22Rv1 (cell line): Measurements from ENCODE around the gene HDLBP.

Experiments
- H3K27ac ChIP-seq: fragments of 450-650 bp; 2 replicates; pipeline ENCODE4 v1.5.1; 2017
- CTCF ChIP-seq: fragments of 450-650 bp; IDR thresholded peaks from 2 replicates; pipeline ENCODE4 v1.5.1; 2017; ENCODE audit warnings: mild to moderate bottlenecking
- ZFX ChIP-seq: fragments of 450-650 bp; IDR thresholded peaks from 2 replicates; pipeline ENCODE4 v1.6.1; 2017; ENCODE audit warnings: antibody characterized with exemption, borderline replicate concordance

The HDLBP gene

DNA sequence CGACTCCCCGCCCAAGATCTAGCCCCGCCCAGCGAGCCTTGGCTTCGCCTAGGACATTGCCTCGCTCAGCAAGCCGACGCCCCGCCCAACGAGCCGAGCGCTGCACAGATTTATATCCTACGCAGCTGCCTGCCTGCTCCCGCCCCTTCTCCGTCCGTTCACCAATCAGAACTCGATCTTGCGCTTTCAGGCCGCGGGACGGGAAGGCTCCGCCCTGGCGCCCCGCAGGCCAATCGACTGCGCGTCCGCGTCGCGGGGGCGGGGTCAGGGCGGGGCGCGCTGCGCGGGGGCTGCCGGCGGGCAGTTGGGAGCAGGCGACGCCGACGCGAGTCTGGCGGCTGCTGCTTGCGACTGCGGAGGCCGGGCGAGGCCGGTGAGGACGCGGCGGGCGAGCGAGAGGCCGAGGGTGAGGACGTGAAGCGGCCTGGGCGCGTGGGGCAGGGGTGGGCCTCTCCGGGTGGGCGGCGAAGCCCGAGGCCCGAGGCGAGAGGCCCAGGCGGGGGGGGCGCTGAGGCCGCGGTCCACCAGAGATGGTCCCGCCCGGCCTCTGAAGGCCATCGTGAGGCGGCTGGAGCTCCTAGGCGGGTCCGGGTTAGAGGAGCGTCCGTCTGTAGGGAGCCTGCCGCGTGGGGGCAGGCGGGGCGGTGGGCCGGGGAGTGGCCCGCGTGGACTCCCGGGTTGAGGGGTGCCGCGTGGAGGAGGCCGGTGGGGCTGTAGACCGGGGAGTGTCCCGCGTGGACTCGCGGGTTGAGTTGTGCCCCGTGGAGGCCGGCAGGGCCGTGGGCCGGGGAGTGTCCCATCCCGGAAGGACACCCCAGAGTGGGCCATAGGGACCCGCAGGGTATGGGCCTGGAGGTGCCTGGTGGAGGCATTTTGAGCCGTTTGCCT lies 40.8 kb upstream of the HDLBP start, which contains the start of gene FARP2:
Gene FARP2, plus strand, starts transcription at position 303 of the 888 bp plus-strand sequence. CDS start 16,823 bp downstream, outside the sequence.
- H3K27ac ChIP-seq: peak within 1 kb of the TSS; percentile 83
- TF ChIP-seq CTCF (no peak), ZFX (no peak)

GRCh38 chr2:241354668-241355658 lies 39.5 kb upstream of the HDLBP start:
- TF ChIP-seq CTCF (no peak; the same call in 1 of the 2 replicates), ZFX (no peak)
- peak overlapping the region; percentile 83 for H3K27ac ChIP-seq

GRCh38 chr2:241352227-241352626 lies 36.8 kb upstream of the HDLBP start:
- peak overlapping the region; percentile 74 for H3K27ac ChIP-seq
- no peak for TF ChIP-seq CTCF

DNA sequence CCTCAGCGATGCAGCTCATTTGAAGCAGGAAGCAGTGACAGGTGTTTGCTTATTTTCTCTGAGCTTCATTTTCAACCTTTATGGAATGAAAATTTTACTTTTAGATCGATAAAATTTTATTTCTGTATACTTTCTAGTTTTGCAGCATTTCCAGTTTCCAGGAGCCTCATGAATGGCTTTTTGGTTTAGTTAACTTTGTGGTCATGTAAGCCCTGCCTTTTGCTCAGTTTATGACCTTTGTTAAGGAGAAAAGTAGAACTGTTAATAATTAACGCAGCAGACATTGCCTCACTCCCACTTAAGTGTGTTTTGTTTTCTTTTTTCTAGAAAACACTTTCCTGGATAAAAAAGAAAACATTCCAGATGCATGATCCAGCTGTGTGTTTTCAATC lies 36.2 kb upstream of the HDLBP start:
- TF ChIP-seq ZFX: no peak
- TF ChIP-seq CTCF: no peak
- peak overlapping the region; percentile 74 for H3K27ac ChIP-seq

- peak overlapping the region; percentile 74 for H3K27ac ChIP-seq
- TF ChIP-seq CTCF: no peak
- no peak for TF ChIP-seq ZFX
These were observed 35.6 kb upstream of the HDLBP start for GRCh38 chr2:241350878-241351639.

GRCh38 chr2:241350530-241350877 lies 35.0 kb upstream of the HDLBP start:
- peak overlapping the region; percentile 74; the same call in 1 of the 2 replicates for H3K27ac ChIP-seq
- TF ChIP-seq ZFX (no peak), CTCF (no peak)
